A673 (cell line): ENCODE data around the gene CXCL3. TPM values are rescaled to one million over a fixed set of nuclear protein-coding genes. Genes with fewer than 3 reads are reported as not detected.

Source experiments
- BruUV-seq: library from RNA; stranded (reverse); fragments of 400-500 nt; replicated peaks from 2 replicates; lab custom pipeline; 2021; lab: Mats Ljungman, UMichigan
- CTCF ChIA-PET: fragments of 300-600 bp; sonication (Branson Sonifier 250); formaldehyde crosslinking; loops from one replicate; lab custom pipeline; 2022; ENCODE audit warnings: antibody characterized with exemption; lab: Charles Lee
- POLR2A ChIA-PET: fragments of 300-600 bp; sonication (Branson Sonifier 250); formaldehyde crosslinking; loops from one replicate; lab custom pipeline; 2022; ENCODE audit warnings: antibody characterized with exemption; ENCODE audit not compliant: low non-redundant PET; lab: Charles Lee
- DNase-seq: peaks from one replicate; pipeline ENCODE4 v3.0.0-alpha.2; 2015; ENCODE audit warnings: low spot score
- H3K27ac ChIP-seq: fragments of 200-600 bp; sonication (generic); 2 replicates; pipeline ENCODE4 v1.5.1; 2016; ENCODE audit warnings: mixed run types, low read depth, mild to moderate bottlenecking, mixed read lengths, antibody characterized with exemption, low read length; ENCODE audit not compliant: poor library complexity, severe bottlenecking
- H3K27me3 ChIP-seq: fragments of 200-600 bp; sonication (generic); replicated peaks from 2 replicates; pipeline ENCODE4 v1.6.1; 2017; ENCODE audit warnings: mixed run types, low read depth, mild to moderate bottlenecking, mixed read lengths, antibody characterized with exemption, low read length; ENCODE audit not compliant: insufficient read depth, poor library complexity
- H3K36me3 ChIP-seq: fragments of 200-600 bp; sonication (generic); 2 replicates; pipeline ENCODE4 v1.6.1; 2016; ENCODE audit warnings: mixed run types, mild to moderate bottlenecking, mixed read lengths, antibody characterized with exemption, low read length; ENCODE audit not compliant: insufficient read depth, poor library complexity, severe bottlenecking
- H3K4me1 ChIP-seq: fragments of 200-600 bp; sonication (generic); 2 replicates; pipeline ENCODE4 v1.6.1; 2017; ENCODE audit warnings: mixed run types, mild to moderate bottlenecking, mixed read lengths, antibody characterized with exemption, low read length; ENCODE audit not compliant: insufficient read depth, poor library complexity, severe bottlenecking
- H3K4me3 ChIP-seq: fragments of 200-600 bp; sonication (generic); 2 replicates; pipeline ENCODE4 v1.5.1; 2016; ENCODE audit warnings: low read depth, mixed run types, mild to moderate bottlenecking, mixed read lengths, low read length; ENCODE audit not compliant: poor library complexity, severe bottlenecking
- H3K9me3 ChIP-seq: fragments of 200-600 bp; sonication (generic); 2 replicates; pipeline ENCODE4 v1.6.1; 2016; ENCODE audit warnings: mixed run types, low read depth, mild to moderate bottlenecking, mixed read lengths, antibody characterized with exemption, low read length; ENCODE audit not compliant: poor library complexity, severe bottlenecking
- EZH2 ChIP-seq: fragments of 200-600 bp; sonication (generic); IDR thresholded peaks from 2 replicates; pipeline ENCODE4 v1.6.1; 2017; ENCODE audit warnings: borderline replicate concordance, low read depth, mild to moderate bottlenecking, mixed read lengths, antibody characterized with exemption, low read length; ENCODE audit not compliant: poor library complexity, severe bottlenecking
- intact Hi-C: fragments of 100-400 bp; cut with micrococcal nuclease; formaldehyde crosslinking; loops from one replicate; pipeline ENCODE4 v1.10.0; 2022; ENCODE audit not compliant: unreplicated experiment
- total RNA-seq: library from RNA; stranded (reverse); gene quantifications from 2 replicates; pipeline ENCODE4 v1.2.3, GENCODE V29; 2021
- TF ChIP-seq, protein P1 (sequence below): fragments of 300-800, 200-600 bp; sonication (generic); conservative IDR thresholded peaks from 2 replicates; pipeline ENCODE4 v1.5.1; 2017; ENCODE audit warnings: low read depth, mild to moderate bottlenecking, antibody characterized with exemption, low read length, moderate library complexity, mixed read lengths

The CXCL3 gene
- total RNA-seq, 1 experiment from 2014 or later: 0.24 TPM

GRCh38 chr4:74073358-74073757 is 34.9 kb upstream of the CXCL3 start:
- no peaks in the 10 kb centered on the region for H3K27me3 ChIP-seq
- ChIA-PET CTCF (no interaction called here), POLR2A (no interaction called here)
- no peaks in the 10 kb centered on the region for H3K4me1 ChIP-seq
- H3K36me3 ChIP-seq: no peaks in the 10 kb centered on the region
- no peak overlapping the region for H3K4me3 ChIP-seq
- TF ChIP-seq, protein P1, sequence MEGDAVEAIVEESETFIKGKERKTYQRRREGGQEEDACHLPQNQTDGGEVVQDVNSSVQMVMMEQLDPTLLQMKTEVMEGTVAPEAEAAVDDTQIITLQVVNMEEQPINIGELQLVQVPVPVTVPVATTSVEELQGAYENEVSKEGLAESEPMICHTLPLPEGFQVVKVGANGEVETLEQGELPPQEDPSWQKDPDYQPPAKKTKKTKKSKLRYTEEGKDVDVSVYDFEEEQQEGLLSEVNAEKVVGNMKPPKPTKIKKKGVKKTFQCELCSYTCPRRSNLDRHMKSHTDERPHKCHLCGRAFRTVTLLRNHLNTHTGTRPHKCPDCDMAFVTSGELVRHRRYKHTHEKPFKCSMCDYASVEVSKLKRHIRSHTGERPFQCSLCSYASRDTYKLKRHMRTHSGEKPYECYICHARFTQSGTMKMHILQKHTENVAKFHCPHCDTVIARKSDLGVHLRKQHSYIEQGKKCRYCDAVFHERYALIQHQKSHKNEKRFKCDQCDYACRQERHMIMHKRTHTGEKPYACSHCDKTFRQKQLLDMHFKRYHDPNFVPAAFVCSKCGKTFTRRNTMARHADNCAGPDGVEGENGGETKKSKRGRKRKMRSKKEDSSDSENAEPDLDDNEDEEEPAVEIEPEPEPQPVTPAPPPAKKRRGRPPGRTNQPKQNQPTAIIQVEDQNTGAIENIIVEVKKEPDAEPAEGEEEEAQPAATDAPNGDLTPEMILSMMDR: no peak
- TF ChIP-seq EZH2: no peak
- intact Hi-C loops: no loop called here
- BruUV-seq: no TSS peak
- DNase-seq: no peak
- H3K27ac ChIP-seq: no peak overlapping the region
- no peaks in the 10 kb centered on the region for H3K9me3 ChIP-seq

DNA sequence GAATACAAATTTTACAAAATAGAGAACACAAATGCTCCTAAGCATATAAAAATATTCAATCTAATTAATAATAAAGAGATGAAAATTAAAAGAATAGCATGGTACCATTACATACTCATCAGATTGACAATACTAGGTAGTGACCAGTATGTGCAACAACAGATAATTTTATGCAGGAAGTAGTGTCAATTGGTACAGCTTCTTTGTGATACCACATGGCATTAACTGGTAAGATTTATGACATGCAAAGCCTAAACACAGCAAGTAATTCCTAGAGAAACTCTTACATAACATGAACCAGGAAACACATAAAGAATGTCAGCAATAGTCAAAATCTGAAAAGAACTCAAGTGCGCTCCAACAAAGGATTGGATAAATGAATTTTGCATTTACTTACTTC is 34.2 kb upstream of the CXCL3 start:
- H3K27me3 ChIP-seq: no peaks in the 10 kb centered on the region
- no TSS peak for BruUV-seq
- no peak overlapping the region for H3K4me3 ChIP-seq
- H3K4me1 ChIP-seq: no peaks in the 10 kb centered on the region
- ChIA-PET CTCF (no interaction called here), POLR2A (no interaction called here)
- no peaks in the 10 kb centered on the region for H3K36me3 ChIP-seq
- no peaks in the 10 kb centered on the region for H3K9me3 ChIP-seq
- peak; percentile 26 for DNase-seq
- H3K27ac ChIP-seq: no peak overlapping the region
- TF ChIP-seq, protein P1: no peak
- no peak for TF ChIP-seq EZH2
- intact Hi-C loops: no loop called here

DNA sequence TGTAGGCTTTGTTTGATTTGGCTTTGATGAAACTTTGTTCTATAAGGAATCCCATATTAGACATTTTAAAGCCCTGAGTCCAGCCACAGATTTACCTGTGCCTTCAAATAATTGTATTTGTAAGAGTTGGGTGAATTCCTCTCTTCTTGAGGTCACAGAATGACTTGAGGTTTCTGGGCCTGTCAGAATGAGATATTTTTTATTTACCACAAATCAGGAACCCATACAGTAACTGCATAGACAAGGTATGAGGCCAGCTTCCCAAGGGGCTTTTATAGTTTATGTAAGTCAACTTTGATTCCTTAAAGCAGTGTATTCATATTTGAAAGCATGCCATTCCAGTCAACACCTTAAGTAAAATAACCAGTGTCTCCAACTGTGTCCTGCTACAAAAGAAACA is 29.1 kb upstream of the CXCL3 start:
- DNase-seq: no peak
- BruUV-seq: no TSS peak
- H3K27ac ChIP-seq: no peak overlapping the region
- no peaks in the 10 kb centered on the region for H3K36me3 ChIP-seq
- H3K27me3 ChIP-seq: no peaks in the 10 kb centered on the region
- no peaks in the 10 kb centered on the region for H3K9me3 ChIP-seq
- TF ChIP-seq, protein P1: no peak
- TF ChIP-seq EZH2: no peak
- ChIA-PET CTCF (interaction anchor here (0.6 kb wide), 1 partner anchor 28 kb away, joined by 3 read pairs; no protein-coding TSS in a partner anchor), POLR2A (no interaction called here)
- intact Hi-C loops: no loop called here
- H3K4me1 ChIP-seq: no peaks in the 10 kb centered on the region
- no peak overlapping the region for H3K4me3 ChIP-seq
